HG03045 (cell line): ENCODE results near the gene CTDSPL2.
"Not testable (repeated sequence)": the region's sequence is repeated elsewhere in the genome, so short reads cannot be mapped to it uniquely, and the experiment has no call there.

ENCODE experiments used
- ATAC-seq: cut with Tn5 transposase; IDR thresholded peaks from one replicate; pipeline ENCODE4 v1.9.1; 2021; ENCODE audit warnings: mild to moderate bottlenecking, moderate library complexity; ENCODE audit not compliant: unreplicated experiment

Gene CTDSPL2

GRCh38 chr15:44482090-44482489, 54.7 kb downstream of the CTDSPL2 start:
- ATAC-seq: no peak

GRCh38 chr15:44485880-44486279, 58.5 kb downstream of the CTDSPL2 start:
- no peak for ATAC-seq

- no peak for ATAC-seq
Measured at GRCh38 chr15:44489464-44489863, 62.0 kb downstream of the CTDSPL2 start.

GRCh38 chr15:44490622-44491021, 63.2 kb downstream of the CTDSPL2 start:
- ATAC-seq: no peak

- no peak for ATAC-seq
Measured at GRCh38 chr15:44492040-44492439, 64.6 kb downstream of the CTDSPL2 start.

- no peak for ATAC-seq
Measured at GRCh38 chr15:44492672-44493071, 65.2 kb downstream of the CTDSPL2 start.

- ATAC-seq: no peak
Measured at GRCh38 chr15:44495562-44495961, 68.1 kb downstream of the CTDSPL2 start.

GRCh38 chr15:44500555-44500954, 73.1 kb downstream of the CTDSPL2 start:
- ATAC-seq: no peak

- ATAC-seq: no peak
Measured at GRCh38 chr15:44501768-44502366, 74.4 kb downstream of the CTDSPL2 start.

GRCh38 chr15:44516436-44516835, 89.0 kb downstream of the CTDSPL2 start:
- no peak for ATAC-seq

- ATAC-seq: no peak
Measured at GRCh38 chr15:44519537-44519936, 92.1 kb downstream of the CTDSPL2 start.

GRCh38 chr15:44525018-44525417, 97.6 kb downstream of the CTDSPL2 start:
- no peak for ATAC-seq

GRCh38 chr15:44527241-44527640, 99.8 kb downstream of the CTDSPL2 start:
- no peak for ATAC-seq

GRCh38 chr15:44529864-44530604, 102.6 kb downstream of the CTDSPL2 start:
- no peak for ATAC-seq

- no peak for ATAC-seq
Measured at GRCh38 chr15:44530653-44531052, 103.2 kb downstream of the CTDSPL2 start.

GRCh38 chr15:44532275-44532674, 104.8 kb downstream of the CTDSPL2 start:
- not testable (repeated sequence) for ATAC-seq

GRCh38 chr15:44532689-44533088, 105.3 kb downstream of the CTDSPL2 start:
- ATAC-seq: no peak

GRCh38 chr15:44535092-44535491, 107.7 kb downstream of the CTDSPL2 start:
- no peak for ATAC-seq

- ATAC-seq: peak; percentile 1
Measured at GRCh38 chr15:44535523-44536301, 108.3 kb downstream of the CTDSPL2 start.

- ATAC-seq: peak; percentile 63
Measured at GRCh38 chr15:44536302-44536961, 109.0 kb downstream of the CTDSPL2 start.
